H9 (cell line): ENCODE results near the gene FNDC3B. TPM values are rescaled to one million over a fixed set of nuclear protein-coding genes. Genes with fewer than 3 reads are reported as not detected.

ENCODE experiments used
- DNase-seq: peaks from one replicate; pipeline ENCODE4 v3.0.0-alpha.2; 2017
- H2AFZ ChIP-seq: one replicate; pipeline ENCODE4 v1.6.1; 2013; ENCODE audit warnings: mild to moderate bottlenecking, low read length, control low read depth, moderate library complexity
- H2AK5ac ChIP-seq: 2 replicates; pipeline ENCODE4 v1.6.1; 2013; ENCODE audit warnings: low read length, control low read depth, mixed read lengths; ENCODE audit not compliant: insufficient read length
- H2BK120ac ChIP-seq: one replicate; pipeline ENCODE4 v1.6.1; 2013; ENCODE audit warnings: low read depth, mild to moderate bottlenecking, low read length, control low read depth, inconsistent platforms; ENCODE audit not compliant: poor library complexity, severe bottlenecking
- H2BK12ac ChIP-seq: 2 replicates; pipeline ENCODE4 v1.6.1; 2013; ENCODE audit warnings: low read length, control low read depth, mixed read lengths, low read depth; ENCODE audit not compliant: insufficient read length
- H2BK15ac ChIP-seq: 2 replicates; pipeline ENCODE4 v1.6.1; 2013; ENCODE audit warnings: low read depth, low read length, control low read depth
- H2BK20ac ChIP-seq: one replicate; pipeline ENCODE4 v1.6.1; 2013; ENCODE audit warnings: low read depth, mild to moderate bottlenecking, low read length, control low read depth, inconsistent platforms; ENCODE audit not compliant: poor library complexity, severe bottlenecking
- H2BK5ac ChIP-seq: 2 replicates; pipeline ENCODE4 v1.6.1; 2013; ENCODE audit warnings: low read length, control low read depth, mixed read lengths; ENCODE audit not compliant: insufficient read length
- H3K14ac ChIP-seq: 2 replicates; pipeline ENCODE4 v1.6.1; 2013; ENCODE audit warnings: low read length, control low read depth; ENCODE audit not compliant: insufficient read depth
- H3K18ac ChIP-seq: 2 replicates; pipeline ENCODE4 v1.6.1; 2013; ENCODE audit warnings: low read depth, mild to moderate bottlenecking, mixed read lengths, low read length, control low read depth; ENCODE audit not compliant: insufficient read length
- H3K23ac ChIP-seq: 2 replicates; pipeline ENCODE4 v1.6.1; 2013; ENCODE audit warnings: low read length, control low read depth, mixed read lengths, low read depth; ENCODE audit not compliant: insufficient read length
- H3K23me2 ChIP-seq: 2 replicates; pipeline ENCODE4 v1.6.1; 2013; ENCODE audit warnings: low read depth, mild to moderate bottlenecking, mixed read lengths, low read length, control low read depth; ENCODE audit not compliant: insufficient read length, poor library complexity, severe bottlenecking
- H3K27ac ChIP-seq: 2 replicates; pipeline ENCODE4 v1.5.1; 2013; ENCODE audit warnings: low read length, control low read depth, mixed read lengths, low read depth; ENCODE audit not compliant: insufficient read length
- H3K27me3 ChIP-seq: 2 replicates; pipeline ENCODE4 v1.6.1; 2013; ENCODE audit warnings: low read length, control low read depth, inconsistent platforms; ENCODE audit not compliant: insufficient read depth
- H3K4ac ChIP-seq: 2 replicates; pipeline ENCODE4 v1.6.1; 2013; ENCODE audit warnings: low read depth, mild to moderate bottlenecking, control low read depth, inconsistent platforms, low read length, moderate library complexity
- H3K4me1 ChIP-seq: 2 replicates; pipeline ENCODE4 v1.6.1; 2013; ENCODE audit warnings: low read length, control low read depth, inconsistent platforms; ENCODE audit not compliant: insufficient read depth
- H3K4me2 ChIP-seq: 2 replicates; pipeline ENCODE4 v1.6.1; 2013; ENCODE audit warnings: low read length, control low read depth, mixed read lengths; ENCODE audit not compliant: insufficient read length, insufficient read depth
- H3K56ac ChIP-seq: 2 replicates; pipeline ENCODE4 v1.6.1; 2013; ENCODE audit warnings: low read depth, mild to moderate bottlenecking, mixed read lengths, low read length, control low read depth; ENCODE audit not compliant: insufficient read length
- H3K79me1 ChIP-seq: 2 replicates; pipeline ENCODE4 v1.6.1; 2013; ENCODE audit warnings: low read depth, mild to moderate bottlenecking, moderate library complexity, low read length, control low read depth, inconsistent platforms; ENCODE audit not compliant: insufficient read depth, poor library complexity, severe bottlenecking
- H3K79me2 ChIP-seq: 2 replicates; pipeline ENCODE4 v1.6.1; 2013; ENCODE audit warnings: low read length, control low read depth, inconsistent platforms; ENCODE audit not compliant: insufficient read depth
- H3K9ac ChIP-seq: 2 replicates; pipeline ENCODE4 v1.6.1; 2013; ENCODE audit warnings: low read length, control low read depth, mixed read lengths; ENCODE audit not compliant: insufficient read length; ENCODE audit errors: extremely low read depth
- H3K9me3 ChIP-seq: one replicate; pipeline ENCODE4 v1.6.1; 2013; ENCODE audit warnings: low read depth, low read length, inconsistent platforms; ENCODE audit not compliant: control insufficient read depth
- H3T11ph ChIP-seq: one replicate; pipeline ENCODE4 v1.6.1; 2013; ENCODE audit warnings: mild to moderate bottlenecking, low read length, control low read depth, inconsistent platforms
- H4K20me1 ChIP-seq: one replicate; pipeline ENCODE4 v1.6.1; 2013; ENCODE audit not compliant: control insufficient read depth, insufficient read length, insufficient read depth
- H4K5ac ChIP-seq: 2 replicates; pipeline ENCODE4 v1.6.1; 2013; ENCODE audit warnings: low read depth, mild to moderate bottlenecking, mixed read lengths, low read length, control low read depth; ENCODE audit not compliant: insufficient read length
- H4K8ac ChIP-seq: replicated peaks from 2 replicates; pipeline ENCODE4 v1.6.1; 2013; ENCODE audit warnings: low read length, control low read depth, mixed read lengths, low read depth; ENCODE audit not compliant: insufficient read length
- H4K91ac ChIP-seq: 2 replicates; pipeline ENCODE4 v1.6.1; 2013; ENCODE audit warnings: low read depth, mild to moderate bottlenecking, moderate library complexity, mixed read lengths, low read length, control low read depth; ENCODE audit not compliant: insufficient read length
- H3K27ac Mint-ChIP-seq, 3 experiments: 2 replicates in 2 of 3; 3 replicates in 1 of 3; pipeline ENCODE4 v1.8.0; 2020 to 2021; ENCODE audit warnings: mixed read lengths in 3 of 3, mild to moderate bottlenecking in 1 of 3, moderate library complexity in 1 of 3
- H3K27me3 Mint-ChIP-seq: 2 replicates; pipeline ENCODE4 v1.8.0; 2021; ENCODE audit warnings: low read depth, mild to moderate bottlenecking, moderate library complexity, mixed read lengths
- H3K36me3 Mint-ChIP-seq, 3 experiments: 2 replicates in 2 of 3; 3 replicates in 1 of 3; pipeline ENCODE4 v1.8.0; 2020 to 2021; ENCODE audit warnings: low read depth in 3 of 3, mixed read lengths in 3 of 3; ENCODE audit not compliant: insufficient read depth in 1 of 3
- H3K4me1 Mint-ChIP-seq, 2 experiments: 2 replicates each; pipeline ENCODE4 v1.8.0; 2020; ENCODE audit warnings: mixed read lengths in 2 of 2
- H3K4me3 Mint-ChIP-seq, 2 experiments: 2 replicates in 1 of 2; 3 replicates in 1 of 2; pipeline ENCODE4 v1.8.0; 2020 to 2021; ENCODE audit warnings: mild to moderate bottlenecking in 2 of 2, mixed read lengths in 2 of 2, moderate library complexity in 1 of 2
- H3K9me3 Mint-ChIP-seq, 2 experiments: 2 replicates in 1 of 2; 3 replicates in 1 of 2; pipeline ENCODE4 v1.8.0; 2020; ENCODE audit warnings: mild to moderate bottlenecking in 2 of 2, mixed read lengths in 2 of 2, moderate library complexity in 1 of 2
- WGBS: extraction: QIAGEN DNeasy Blood & Tissue Kit; methylation state at CpG from one replicate; pipeline ENCODE4 v1.1.7; 2013; ENCODE audit warnings: missing lambda C conversion rate, low lambda C conversion rate, mixed read lengths; ENCODE audit not compliant: insufficient read length; ENCODE audit errors: extremely low coverage; 5-methylcytosine and 5-hydroxymethylcytosine counted together
- total RNA-seq: library from RNA; stranded (reverse); gene quantifications from 2 replicates; pipeline ENCODE4 v1.2.1, GENCODE V29; 2021
- TF ChIP-seq, protein P1 (sequence below): fragments of 200-600 bp; sonication (generic); conservative IDR thresholded peaks from 3 replicates; pipeline ENCODE4 v1.8.0; 2021; ENCODE audit warnings: antibody characterized with exemption, mild to moderate bottlenecking

FNDC3B gene
- total RNA-seq, 1 experiment from 2014 or later: 43.8 TPM

DNA sequence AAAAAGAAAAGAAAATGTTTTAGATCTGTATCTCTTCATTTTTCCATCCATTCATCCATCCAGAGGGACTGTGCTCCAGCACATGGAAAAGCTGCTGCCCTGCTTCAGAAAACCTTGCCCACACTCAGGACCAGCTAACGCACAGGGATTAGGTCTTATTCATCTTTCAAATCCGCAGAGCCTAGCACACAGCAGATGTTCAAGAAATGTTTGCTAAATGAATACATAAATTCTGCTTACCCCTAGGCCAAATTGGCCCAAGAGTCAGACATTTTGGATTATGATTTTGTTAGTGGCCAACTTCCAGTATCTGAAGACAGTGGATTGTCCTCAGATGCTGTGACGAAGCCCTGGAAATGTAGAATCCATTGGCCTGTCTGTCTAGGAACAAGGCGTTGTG, 337.5 kb downstream of the FNDC3B start:
- Histone ChIP-seq H3K56ac (no peak overlapping the region), H3K14ac (no peak overlapping the region), H2BK120ac (no peak overlapping the region), H3K18ac (no peak overlapping the region), H2BK5ac (no peak overlapping the region), H2AK5ac (no peak overlapping the region), H3K9me3 (no peaks in the 10 kb centered on the region), H2BK15ac (no peak overlapping the region), H3K4ac (no peak overlapping the region), H3K79me1 (no peaks in the 10 kb centered on the region), H4K20me1 (no peaks in the 10 kb centered on the region), H2BK20ac (no peak overlapping the region), H3K27me3 (no peaks in the 10 kb centered on the region), H3K4me1 (no peaks in the 10 kb centered on the region), H3K79me2 (no peaks in the 10 kb centered on the region), H3T11ph (no peak overlapping the region), H4K5ac (no peak overlapping the region), H3K9ac (no peak overlapping the region), H3K27ac (no peak overlapping the region), H2AFZ (no peak overlapping the region), H3K23me2 (no peaks in the 10 kb centered on the region), H3K4me2 (no peak overlapping the region), H2BK12ac (no peak overlapping the region), H4K8ac (no peak overlapping the region), H3K23ac (no peak overlapping the region), H4K91ac (no peak overlapping the region)
- H3K4me3 Mint-ChIP-seq: no peak overlapping the region
- DNase-seq: no peak
- H3K36me3 Mint-ChIP-seq: peaks cover 49 to 59% (median 53%) of the 10 kb centered on the region in 3 experiments
- TF ChIP-seq, protein P1, sequence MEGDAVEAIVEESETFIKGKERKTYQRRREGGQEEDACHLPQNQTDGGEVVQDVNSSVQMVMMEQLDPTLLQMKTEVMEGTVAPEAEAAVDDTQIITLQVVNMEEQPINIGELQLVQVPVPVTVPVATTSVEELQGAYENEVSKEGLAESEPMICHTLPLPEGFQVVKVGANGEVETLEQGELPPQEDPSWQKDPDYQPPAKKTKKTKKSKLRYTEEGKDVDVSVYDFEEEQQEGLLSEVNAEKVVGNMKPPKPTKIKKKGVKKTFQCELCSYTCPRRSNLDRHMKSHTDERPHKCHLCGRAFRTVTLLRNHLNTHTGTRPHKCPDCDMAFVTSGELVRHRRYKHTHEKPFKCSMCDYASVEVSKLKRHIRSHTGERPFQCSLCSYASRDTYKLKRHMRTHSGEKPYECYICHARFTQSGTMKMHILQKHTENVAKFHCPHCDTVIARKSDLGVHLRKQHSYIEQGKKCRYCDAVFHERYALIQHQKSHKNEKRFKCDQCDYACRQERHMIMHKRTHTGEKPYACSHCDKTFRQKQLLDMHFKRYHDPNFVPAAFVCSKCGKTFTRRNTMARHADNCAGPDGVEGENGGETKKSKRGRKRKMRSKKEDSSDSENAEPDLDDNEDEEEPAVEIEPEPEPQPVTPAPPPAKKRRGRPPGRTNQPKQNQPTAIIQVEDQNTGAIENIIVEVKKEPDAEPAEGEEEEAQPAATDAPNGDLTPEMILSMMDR: no peak
- no CpG with 5 or more reads among the region's 4 CpGs for WGBS
- H3K4me1 Mint-ChIP-seq: peaks cover 4 to 9% of the 10 kb centered on the region in 2 experiments; a peak in 3 of 4 replicates
- H3K9me3 Mint-ChIP-seq: peaks cover 17 to 27% of the 10 kb centered on the region in 2 experiments; a peak in 4 of 5 replicates
- no peaks in the 10 kb centered on the region for H3K27me3 Mint-ChIP-seq
- no peak overlapping the region for H3K27ac Mint-ChIP-seq
